ENCODE data around the gene KCNH1. TPM values are rescaled to one million over a fixed set of nuclear protein-coding genes. Genes with fewer than 3 reads are reported as not detected.

The KCNH1 gene
- total and polyA plus RNA-seq, 2 donors from 2014 or later: 0.54 TPM; not detected in 1

DNA sequence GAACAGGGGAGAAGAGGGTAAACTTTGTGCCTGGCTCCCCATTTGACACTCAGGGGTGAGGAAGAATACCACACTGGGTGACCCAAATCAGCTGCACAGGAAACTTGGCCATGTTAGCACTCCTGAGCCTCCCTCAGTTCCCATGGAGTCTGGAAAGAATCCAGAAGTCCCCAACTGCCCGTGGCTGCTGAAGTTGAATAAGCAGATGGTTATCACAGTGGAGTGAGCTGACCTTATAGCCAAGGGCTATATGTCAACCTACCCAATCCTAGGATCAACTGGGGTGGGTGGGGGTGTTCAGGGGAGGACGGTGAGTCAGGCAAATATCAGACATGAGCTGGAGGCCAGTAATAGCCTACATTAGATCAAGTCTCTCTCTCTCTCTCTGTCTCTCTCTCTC lies 20.4 kb downstream of the KCNH1 start:
- intact Hi-C loops (cut with DNase I): no loop called here
- DNase-seq: no peak

DNA sequence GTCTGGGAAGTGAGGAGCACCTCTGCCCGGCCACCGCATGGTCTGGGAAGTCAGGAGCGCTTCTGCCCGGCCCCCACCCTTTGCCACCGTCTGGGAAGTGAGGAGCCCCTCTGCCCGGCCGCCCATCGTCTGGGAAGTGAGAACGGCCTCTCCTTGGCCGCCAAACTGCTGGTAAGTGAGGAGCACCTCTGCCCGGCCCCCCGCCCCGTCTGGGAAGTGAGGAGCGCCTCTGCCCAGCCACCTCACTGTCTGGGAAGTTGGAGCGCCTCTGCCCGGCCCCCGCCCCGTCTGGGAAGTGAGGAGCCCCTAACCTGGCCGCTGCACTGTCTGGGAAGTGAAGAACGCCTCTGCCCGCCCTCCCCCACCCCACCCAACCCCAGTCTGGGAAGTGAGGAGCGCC lies 22.6 kb downstream of the KCNH1 start:
- Histone ChIP-seq H3K9me3 (ENCODE audit: control insufficient read depth in 2 of 3, insufficient read depth in 1 of 3, low read length in 3 of 3) (no peaks in the 10 kb centered on the region), H3K9ac (ENCODE audit: low read length in 3 of 3) (no peak overlapping the region), H3K27me3 (ENCODE audit: control insufficient read depth, insufficient read depth, low read length) (no peaks in the 10 kb centered on the region), H3K36me3 (ENCODE audit: control insufficient read depth in 2 of 3, insufficient read depth in 3 of 3, low read length in 3 of 3) (no peaks in the 10 kb centered on the region), H3K4me3 (ENCODE audit: low read length in 3 of 3) (no peak overlapping the region), H3K4me1 (ENCODE audit: control insufficient read depth in 2 of 3, insufficient read depth in 2 of 3, low read depth in 1 of 3, low read length in 3 of 3) (no peaks in the 10 kb centered on the region), H3K27ac (ENCODE audit: low read depth in 2 of 2, low read length in 2 of 2) (no peak overlapping the region)
- DNase-seq (no peak), FAIRE-seq (no peak)
- TF ChIP-seq, protein P1, sequence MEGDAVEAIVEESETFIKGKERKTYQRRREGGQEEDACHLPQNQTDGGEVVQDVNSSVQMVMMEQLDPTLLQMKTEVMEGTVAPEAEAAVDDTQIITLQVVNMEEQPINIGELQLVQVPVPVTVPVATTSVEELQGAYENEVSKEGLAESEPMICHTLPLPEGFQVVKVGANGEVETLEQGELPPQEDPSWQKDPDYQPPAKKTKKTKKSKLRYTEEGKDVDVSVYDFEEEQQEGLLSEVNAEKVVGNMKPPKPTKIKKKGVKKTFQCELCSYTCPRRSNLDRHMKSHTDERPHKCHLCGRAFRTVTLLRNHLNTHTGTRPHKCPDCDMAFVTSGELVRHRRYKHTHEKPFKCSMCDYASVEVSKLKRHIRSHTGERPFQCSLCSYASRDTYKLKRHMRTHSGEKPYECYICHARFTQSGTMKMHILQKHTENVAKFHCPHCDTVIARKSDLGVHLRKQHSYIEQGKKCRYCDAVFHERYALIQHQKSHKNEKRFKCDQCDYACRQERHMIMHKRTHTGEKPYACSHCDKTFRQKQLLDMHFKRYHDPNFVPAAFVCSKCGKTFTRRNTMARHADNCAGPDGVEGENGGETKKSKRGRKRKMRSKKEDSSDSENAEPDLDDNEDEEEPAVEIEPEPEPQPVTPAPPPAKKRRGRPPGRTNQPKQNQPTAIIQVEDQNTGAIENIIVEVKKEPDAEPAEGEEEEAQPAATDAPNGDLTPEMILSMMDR (IDR thresholded peaks at IDR 0.05; ENCODE audit: borderline replicate concordance, extremely low read depth, insufficient read depth): no peak
- intact Hi-C loops (cut with DNase I): no loop called here

More for the DNA sequence above, 20.4 kb downstream of the KCNH1 start:
- no peaks in the 10 kb centered on the region for H3K9me3 ChIP-seq (ENCODE audit: control insufficient read depth in 2 of 3, insufficient read depth in 1 of 3, low read length in 3 of 3)
- H3K4me1 ChIP-seq (ENCODE audit: control insufficient read depth in 2 of 3, insufficient read depth in 2 of 3, low read depth in 1 of 3, low read length in 3 of 3): no peaks in the 10 kb centered on the region
- H3K9ac ChIP-seq (ENCODE audit: low read length in 3 of 3): no peak overlapping the region
- no peak for FAIRE-seq
- no peaks in the 10 kb centered on the region for H3K27me3 ChIP-seq (ENCODE audit: control insufficient read depth, insufficient read depth, low read length)
- no peak overlapping the region for H3K4me3 ChIP-seq (ENCODE audit: low read length in 3 of 3)
- H3K27ac ChIP-seq (ENCODE audit: low read depth in 2 of 2, low read length in 2 of 2): no peak overlapping the region
- TF ChIP-seq, protein P1 (IDR thresholded peaks at IDR 0.05; ENCODE audit: borderline replicate concordance, extremely low read depth, insufficient read depth): no peak
- no peaks in the 10 kb centered on the region for H3K36me3 ChIP-seq (ENCODE audit: control insufficient read depth in 2 of 3, insufficient read depth in 3 of 3, low read length in 3 of 3)

DNA sequence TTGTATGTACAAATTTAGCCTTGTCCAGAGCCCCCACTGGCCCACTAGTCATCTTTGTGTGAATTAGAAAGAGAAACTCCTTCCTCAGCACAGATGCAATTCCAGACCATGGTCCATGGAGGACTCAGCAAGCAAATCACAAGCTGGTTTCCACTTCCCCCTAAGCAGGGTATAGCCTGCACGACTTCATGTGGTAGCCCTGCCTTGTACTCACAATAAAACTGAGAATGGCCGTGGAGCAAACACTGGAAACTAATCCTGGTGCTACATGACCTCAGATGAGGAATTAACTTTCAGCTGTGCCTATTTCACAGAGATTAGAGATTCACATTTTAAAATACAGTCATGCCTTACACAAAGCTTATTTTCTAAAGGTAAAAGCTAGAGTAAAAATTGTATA lies 32.5 kb downstream of the KCNH1 start:
- H3K4me3 ChIP-seq (ENCODE audit: low read length in 3 of 3): no peak overlapping the region
- intact Hi-C loops (cut with DNase I): no loop called here
- FAIRE-seq: no peak

More for the DNA sequence above, 32.5 kb downstream of the KCNH1 start:
- TF ChIP-seq, protein P1 (IDR thresholded peaks at IDR 0.05; ENCODE audit: borderline replicate concordance, extremely low read depth, insufficient read depth): no peak
- H3K4me1 ChIP-seq (ENCODE audit: control insufficient read depth in 2 of 3, insufficient read depth in 2 of 3, low read depth in 1 of 3, low read length in 3 of 3): no peaks in the 10 kb centered on the region
- H3K9ac ChIP-seq (ENCODE audit: low read length in 3 of 3): no peak overlapping the region
- no peak overlapping the region for H3K27ac ChIP-seq (ENCODE audit: low read depth in 2 of 2, low read length in 2 of 2)
- no peaks in the 10 kb centered on the region for H3K36me3 ChIP-seq (ENCODE audit: control insufficient read depth in 2 of 3, insufficient read depth in 3 of 3, low read length in 3 of 3)
- DNase-seq: no peak
- H3K27me3 ChIP-seq (ENCODE audit: control insufficient read depth, insufficient read depth, low read length): no peaks in the 10 kb centered on the region
- no peaks in the 10 kb centered on the region for H3K9me3 ChIP-seq (ENCODE audit: control insufficient read depth in 2 of 3, insufficient read depth in 1 of 3, low read length in 3 of 3)

Data from kidney (tissue), 14 donors.